HG03457 (cell line): ENCODE data around the gene TOGARAM1.
"Not testable (repeated sequence)": the region's sequence is repeated elsewhere in the genome, so short reads cannot be mapped to it uniquely, and the experiment has no call there.

Experiments
- ATAC-seq: cut with Tn5 transposase; IDR thresholded peaks from one replicate; pipeline ENCODE4 v1.9.1; 2021; ENCODE audit warnings: moderate number of reproducible peaks; ENCODE audit not compliant: unreplicated experiment

Gene TOGARAM1

GRCh38 chr14:45039390-45039789 is 77.4 kb downstream of the TOGARAM1 start:
- no peak for ATAC-seq

- no peak for ATAC-seq
Measured at GRCh38 chr14:45041641-45042040, 79.7 kb downstream of the TOGARAM1 start.

- ATAC-seq = no peak
Measured at GRCh38 chr14:45044638-45045037, 82.6 kb downstream of the TOGARAM1 start.

- ATAC-seq = no peak
Measured at GRCh38 chr14:45048385-45048784, 86.4 kb downstream of the TOGARAM1 start.

- ATAC-seq = no peak
Measured at GRCh38 chr14:45051180-45051579, 89.2 kb downstream of the TOGARAM1 start.

GRCh38 chr14:45051896-45052295 is 89.9 kb downstream of the TOGARAM1 start:
- no peak for ATAC-seq

GRCh38 chr14:45057349-45057748 is 95.4 kb downstream of the TOGARAM1 start:
- no peak for ATAC-seq

GRCh38 chr14:45057881-45058364 is 95.9 kb downstream of the TOGARAM1 start:
- ATAC-seq = no peak

GRCh38 chr14:45060551-45060950 is 98.6 kb downstream of the TOGARAM1 start:
- no peak for ATAC-seq

- ATAC-seq = no peak
Measured at GRCh38 chr14:45065540-45065939, 103.5 kb downstream of the TOGARAM1 start.

GRCh38 chr14:45065956-45066355 is 104.0 kb downstream of the TOGARAM1 start:
- ATAC-seq = no peak

- ATAC-seq = no peak
Measured at GRCh38 chr14:45066667-45067066, 104.7 kb downstream of the TOGARAM1 start.

GRCh38 chr14:45068396-45068795 is 106.4 kb downstream of the TOGARAM1 start:
- ATAC-seq = no peak

GRCh38 chr14:45070215-45070614 is 108.2 kb downstream of the TOGARAM1 start:
- no peak for ATAC-seq

GRCh38 chr14:45072126-45072525 is 110.1 kb downstream of the TOGARAM1 start:
- no peak for ATAC-seq

- ATAC-seq = no peak
Measured at GRCh38 chr14:45073231-45073879, 111.4 kb downstream of the TOGARAM1 start.

GRCh38 chr14:45078323-45078722 is 116.3 kb downstream of the TOGARAM1 start:
- no peak for ATAC-seq

- ATAC-seq = not testable (repeated sequence)
Measured at GRCh38 chr14:45080416-45080968, 118.5 kb downstream of the TOGARAM1 start.

GRCh38 chr14:45081096-45081495 is 119.1 kb downstream of the TOGARAM1 start:
- not testable (repeated sequence) for ATAC-seq

GRCh38 chr14:45082420-45082819 is 120.4 kb downstream of the TOGARAM1 start:
- no peak for ATAC-seq

- no peak for ATAC-seq
Measured at GRCh38 chr14:45083617-45083975, 121.6 kb downstream of the TOGARAM1 start.

GRCh38 chr14:45083976-45084722 is 122.2 kb downstream of the TOGARAM1 start, which contains the start of gene PRPF39:
TSS of gene PRPF39 (plus strand) at chr14:45084116. CDS start at chr14:45095240, 11,124 bp downstream.
- peak; percentile 95 for ATAC-seq
